22Rv1 (cell line): ENCODE data around the gene LARP4B.

Experiments
- H3K27ac ChIP-seq: fragments of 450-650 bp; 2 replicates; pipeline ENCODE4 v1.5.1; 2017
- CTCF ChIP-seq: fragments of 450-650 bp; IDR thresholded peaks from 2 replicates; pipeline ENCODE4 v1.5.1; 2017; ENCODE audit warnings: mild to moderate bottlenecking
- ZFX ChIP-seq: fragments of 450-650 bp; IDR thresholded peaks from 2 replicates; pipeline ENCODE4 v1.6.1; 2017; ENCODE audit warnings: antibody characterized with exemption, borderline replicate concordance

LARP4B gene

DNA sequence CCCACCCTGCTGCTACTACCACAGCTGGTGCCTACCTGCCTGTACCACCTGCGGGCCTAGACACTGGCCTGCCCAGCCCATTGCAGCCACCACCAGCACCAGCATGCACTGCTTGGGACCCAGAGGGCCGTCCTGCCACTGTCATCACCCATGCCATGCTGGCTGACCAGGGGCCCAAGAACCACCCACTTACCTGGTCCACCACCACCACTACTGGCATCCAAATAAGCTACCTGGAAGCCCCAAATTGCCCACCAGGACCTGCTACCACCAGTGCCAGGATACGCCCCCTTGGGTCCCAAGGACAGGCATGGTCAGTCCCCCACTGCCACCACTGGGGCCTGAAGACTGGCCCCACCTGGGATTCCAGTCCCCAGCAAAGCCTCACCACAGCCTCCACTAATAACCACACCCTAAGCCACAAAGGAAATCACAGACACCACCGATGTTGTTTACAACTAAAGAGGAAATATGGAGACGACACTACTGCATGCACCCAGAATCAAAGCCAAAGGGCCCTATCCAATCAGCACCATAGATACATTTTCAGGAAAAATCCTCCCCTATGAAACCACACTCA is 171.5 kb downstream of the LARP4B start:
- TF ChIP-seq CTCF (no peak), ZFX (no peak)
- no peak overlapping the region for H3K27ac ChIP-seq
